NB4 (cell line): ENCODE data around the gene CDYL.

Experiments used
- CTCF ChIP-seq: IDR thresholded peaks from one replicate; pipeline ENCODE4 v1.5.1; 2012; ENCODE audit warnings: low read depth, low read length
- MAX ChIP-seq: IDR thresholded peaks from 2 replicates; pipeline ENCODE4 v1.6.1; 2011; ENCODE audit warnings: low read depth, low read length
- MYC ChIP-seq: IDR thresholded peaks from 2 replicates; pipeline ENCODE4 v1.6.1; 2011; ENCODE audit warnings: low read depth, low read length
- POLR2A ChIP-seq: IDR thresholded peaks from 2 replicates; pipeline ENCODE4 v1.6.1; 2011; ENCODE audit warnings: mild to moderate bottlenecking; ENCODE audit not compliant: insufficient read length; ENCODE audit errors: extremely low read depth

- no peak for TF ChIP-seq CTCF
- no peak for TF ChIP-seq POLR2A
- no peak for TF ChIP-seq MAX
- TF ChIP-seq MYC: no peak
Measured at GRCh38 chr6:4994741-4995140, 218.5 kb downstream of the CDYL start.
